ENCODE data around the gene C3orf33. TPM values are rescaled to one million over a fixed set of nuclear protein-coding genes. Genes with fewer than 3 reads are reported as not detected.
"Not testable (repeated sequence)": the region's sequence is repeated elsewhere in the genome, so short reads cannot be mapped to it uniquely, and the experiment has no call there.

The C3orf33 gene
- 1 to 10 TPM; 2.1 to 2.4 TPM for total RNA-seq
- total RNA-seq: 0.70 to 0.90 reads per million in 2 donors

GRCh38 chr3:155805802-155806618 is at the start of gene C3orf33:
C3orf33 (minus strand) TSS chr3:155806278; CDS start chr3:155806252, 26 bp downstream.
- Mint-ChIP-seq H3K4me3 (peak within 1 kb of the TSS; percentile 87), H3K27me3 (peaks cover 15% of the 10 kb centered on the region), H3K4me1 (peaks cover 24% of the 10 kb centered on the region), H3K27ac (peak within 1 kb of the TSS; percentile 45), H3K36me3 (ENCODE audit: low read depth) (peaks cover 12% of the 10 kb centered on the region)
- DNase-seq (peak; percentile 70 to 73 (median 73)), ATAC-seq (peak; percentile 97)
- H3K9me3 ChIP-seq (ENCODE audit: control insufficient read depth, low read length, poor library complexity, severe bottlenecking): no peaks in the 10 kb centered on the region

DNA sequence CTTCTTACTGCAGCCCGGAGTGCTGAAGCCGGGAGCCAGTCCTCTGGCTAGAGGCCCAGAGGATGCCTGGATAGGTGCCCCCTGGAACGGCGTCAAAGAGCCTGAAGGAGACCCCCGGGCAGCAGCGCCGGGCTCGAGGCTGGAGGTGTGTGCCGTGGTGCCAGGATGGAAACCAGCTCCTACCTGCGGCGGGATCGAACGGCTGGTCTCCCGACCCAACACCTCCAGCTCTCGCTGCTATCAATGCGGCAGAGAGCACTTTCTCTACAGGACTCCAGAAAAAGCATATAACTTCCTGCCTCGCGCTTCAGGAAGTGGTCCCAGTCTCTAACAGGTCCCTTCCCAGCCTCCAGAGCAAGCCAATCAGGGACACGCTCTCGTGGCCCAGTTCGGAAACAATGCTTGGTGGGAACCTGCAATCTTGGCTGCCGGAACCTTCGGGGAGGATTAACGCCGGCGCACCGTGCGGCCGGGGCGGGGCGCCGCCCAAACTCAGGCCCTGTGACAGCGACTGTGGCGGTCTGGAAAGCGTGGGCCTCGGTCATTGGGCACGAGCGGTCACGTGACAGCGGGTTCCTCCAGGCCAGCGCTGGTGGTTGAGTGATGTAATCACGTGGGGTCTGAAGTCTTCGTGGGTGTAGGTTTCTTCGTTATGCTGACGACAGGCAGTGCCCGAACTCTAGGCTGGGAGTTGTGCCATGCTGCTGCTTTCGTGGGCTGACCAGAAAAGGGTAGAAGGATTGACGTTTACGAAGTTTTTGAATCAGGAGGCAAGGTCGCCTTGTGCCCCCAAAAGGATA is 48.3 kb upstream of the C3orf33 start, which contains the start of gene SLC33A1:
Gene SLC33A1 (minus strand): TSS at position 287 of the 800 bp plus-strand sequence. CDS start 430 bp downstream, outside the sequence.
- DNase-seq: peak; percentile 96 to 98 (median 98)
- Mint-ChIP-seq H3K4me3 (peak within 1 kb of the TSS; percentile 95), H3K27ac (peak within 1 kb of the TSS; percentile 94), H3K36me3 (ENCODE audit: low read depth) (no peaks in the 10 kb centered on the region), H3K27me3 (no peaks in the 10 kb centered on the region), H3K4me1 (peaks cover 28% of the 10 kb centered on the region)
- ATAC-seq: peak; percentile 92
- no peaks in the 10 kb centered on the region for H3K9me3 ChIP-seq (ENCODE audit: control insufficient read depth, low read length, poor library complexity, severe bottlenecking)

DNA sequence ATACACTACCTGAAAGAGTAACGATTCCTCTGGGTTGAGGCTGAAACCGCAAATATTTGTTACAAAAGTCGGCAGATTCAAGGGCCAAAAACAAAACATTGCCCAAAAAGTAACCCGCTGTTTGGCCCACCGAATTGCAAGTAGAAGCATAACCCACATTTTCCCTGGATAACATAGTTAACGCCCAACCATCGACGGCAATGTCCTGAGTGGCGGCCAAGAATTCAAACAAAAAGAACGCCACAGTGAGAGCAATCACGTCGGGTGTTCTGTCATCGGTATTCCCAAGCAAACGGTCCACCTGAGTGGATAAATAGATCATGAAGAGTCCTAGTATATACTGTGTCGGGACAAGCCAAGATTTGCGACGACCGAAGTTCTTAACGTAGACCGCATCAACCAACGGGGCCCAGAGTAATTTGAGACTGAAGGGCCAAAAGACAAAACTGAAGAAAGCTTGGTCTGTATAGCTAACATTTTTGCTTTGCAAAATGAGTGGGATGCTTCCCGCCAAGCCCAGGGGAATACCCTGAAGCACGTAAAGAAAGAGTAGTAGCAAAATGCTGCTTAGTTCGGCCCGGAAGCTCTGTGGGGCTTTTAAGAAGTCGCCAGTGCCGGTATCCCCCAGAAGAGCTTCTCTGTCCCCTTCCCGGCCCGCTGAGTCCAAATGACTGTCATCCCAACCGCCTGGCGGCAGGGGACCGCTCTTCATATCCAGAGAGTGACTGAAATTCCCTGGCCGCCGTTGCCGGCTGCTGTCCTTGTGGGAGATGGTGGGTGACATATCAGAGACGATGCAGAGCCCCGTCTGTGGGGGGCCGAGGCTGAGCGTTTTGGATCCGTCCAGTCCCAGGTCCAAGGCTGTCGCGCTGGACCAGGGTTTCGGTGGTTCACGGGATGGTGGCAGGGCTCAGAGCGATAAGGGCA is 47.4 kb upstream of the C3orf33 start:
- H3K36me3 Mint-ChIP-seq (ENCODE audit: low read depth): no peaks in the 10 kb centered on the region

GRCh38 chr3:155852341-155852740 is 46.3 kb upstream of the C3orf33 start:
- Mint-ChIP-seq H3K27ac (peak overlapping the region; percentile 94), H3K4me1 (peaks cover 37% of the 10 kb centered on the region), H3K4me3 (peak overlapping the region; percentile 95), H3K27me3 (no peaks in the 10 kb centered on the region), H3K36me3 (ENCODE audit: low read depth) (peaks cover 3% of the 10 kb centered on the region)
- H3K9me3 ChIP-seq (ENCODE audit: control insufficient read depth, low read length, poor library complexity, severe bottlenecking): no peaks in the 10 kb centered on the region
- ATAC-seq: no peak
- no peak for DNase-seq

More for the DNA sequence above, 47.4 kb upstream of the C3orf33 start:
- DNase-seq (peak; percentile 7 to 28 (median 20)), ATAC-seq (no peak)
- no peaks in the 10 kb centered on the region for H3K9me3 ChIP-seq (ENCODE audit: control insufficient read depth, low read length, poor library complexity, severe bottlenecking)
- Mint-ChIP-seq H3K27me3 (no peaks in the 10 kb centered on the region), H3K4me1 (peaks cover 29% of the 10 kb centered on the region), H3K27ac (peak overlapping the region; percentile 94), H3K4me3 (peak overlapping the region; percentile 95)

DNA sequence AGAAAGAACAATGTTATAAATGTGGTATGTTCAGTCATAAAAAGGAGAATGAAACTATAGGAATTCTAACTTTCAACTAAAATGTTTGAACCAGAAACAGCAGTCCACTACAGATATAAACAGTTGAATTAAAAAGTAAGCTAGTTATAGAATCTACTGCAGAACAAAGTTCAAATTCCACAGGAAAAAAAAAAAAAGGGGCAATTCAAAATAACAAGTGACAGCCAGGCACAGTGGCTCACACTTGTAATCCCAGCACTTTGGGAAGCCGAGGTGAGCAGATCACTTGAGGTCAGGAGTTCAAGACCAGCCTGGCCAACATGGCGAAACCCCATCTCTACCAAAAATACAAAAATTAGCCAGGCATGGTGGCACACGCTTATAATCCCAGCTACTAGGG is 43.3 kb upstream of the C3orf33 start:
- peaks cover 47% of the 10 kb centered on the region for H3K4me1 Mint-ChIP-seq
- not testable (repeated sequence) for H3K27me3 Mint-ChIP-seq; DNase-seq; H3K9me3 ChIP-seq (ENCODE audit: control insufficient read depth, low read length, poor library complexity, severe bottlenecking); ATAC-seq; H3K36me3 Mint-ChIP-seq (ENCODE audit: low read depth); H3K27ac Mint-ChIP-seq
- peak overlapping the region; percentile 36 for H3K4me3 Mint-ChIP-seq

DNA sequence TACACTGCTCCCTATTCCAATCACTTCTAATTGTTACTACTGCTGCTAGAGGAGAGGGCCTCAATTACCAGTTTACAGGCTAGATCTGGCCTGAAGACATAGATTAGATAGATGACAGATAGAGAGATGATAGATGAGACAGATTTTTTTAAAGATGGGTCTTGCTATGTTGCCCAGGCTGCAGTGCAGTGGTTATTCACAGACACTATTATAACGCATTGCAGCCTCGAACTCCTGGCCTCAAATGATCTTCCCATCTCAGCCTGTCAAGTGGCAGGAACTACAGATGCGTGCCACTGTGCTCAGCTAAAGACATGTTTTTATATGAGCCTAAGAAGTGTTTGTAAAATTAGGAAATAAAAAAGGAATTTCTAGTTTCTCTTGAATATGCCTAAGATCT is 41.9 kb upstream of the C3orf33 start:
- Mint-ChIP-seq H3K36me3 (ENCODE audit: low read depth) (peaks cover 3% of the 10 kb centered on the region), H3K27ac (peak overlapping the region; percentile 89), H3K4me1 (peaks cover 48% of the 10 kb centered on the region), H3K4me3 (peak overlapping the region; percentile 45), H3K27me3 (no peaks in the 10 kb centered on the region)
- ATAC-seq: no peak
- no peaks in the 10 kb centered on the region for H3K9me3 ChIP-seq (ENCODE audit: control insufficient read depth, low read length, poor library complexity, severe bottlenecking)
- no peak for DNase-seq

DNA sequence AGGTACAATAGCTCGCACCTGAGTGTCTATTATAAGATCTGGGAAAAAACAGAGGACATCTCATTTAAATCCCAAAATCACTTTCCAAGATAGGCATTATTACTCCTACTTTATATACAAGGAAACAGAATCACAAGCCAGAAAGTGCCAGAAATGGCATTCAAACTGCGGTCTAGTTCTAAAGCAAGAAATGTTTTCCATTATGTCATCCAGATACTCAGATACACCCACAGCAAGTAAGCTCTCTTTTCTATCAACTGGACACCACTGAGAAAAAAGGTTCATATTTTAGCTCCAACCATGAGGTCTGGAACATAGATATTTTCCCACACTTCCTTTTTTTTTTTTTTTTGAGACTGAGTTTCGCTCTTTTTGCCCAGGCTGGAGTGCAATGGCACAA is 40.0 kb upstream of the C3orf33 start:
- H3K4me3 Mint-ChIP-seq: peak overlapping the region; percentile 36
- ATAC-seq (no peak), DNase-seq (no peak)
- H3K27ac Mint-ChIP-seq: no peak overlapping the region
- H3K9me3 ChIP-seq (ENCODE audit: control insufficient read depth, low read length, poor library complexity, severe bottlenecking): no peaks in the 10 kb centered on the region
- no peaks in the 10 kb centered on the region for H3K27me3 Mint-ChIP-seq
- H3K36me3 Mint-ChIP-seq (ENCODE audit: low read depth): peaks cover 3% of the 10 kb centered on the region
- H3K4me1 Mint-ChIP-seq: peaks cover 34% of the 10 kb centered on the region

GRCh38 chr3:155843569-155843968 is 37.5 kb upstream of the C3orf33 start:
- Mint-ChIP-seq H3K27me3 (no peaks in the 10 kb centered on the region), H3K27ac (no peak overlapping the region), H3K4me3 (no peak overlapping the region), H3K4me1 (peaks cover 29% of the 10 kb centered on the region), H3K36me3 (ENCODE audit: low read depth) (peaks cover 5% of the 10 kb centered on the region)
- ATAC-seq (no peak), DNase-seq (no peak)
- no peaks in the 10 kb centered on the region for H3K9me3 ChIP-seq (ENCODE audit: control insufficient read depth, low read length, poor library complexity, severe bottlenecking)

DNA sequence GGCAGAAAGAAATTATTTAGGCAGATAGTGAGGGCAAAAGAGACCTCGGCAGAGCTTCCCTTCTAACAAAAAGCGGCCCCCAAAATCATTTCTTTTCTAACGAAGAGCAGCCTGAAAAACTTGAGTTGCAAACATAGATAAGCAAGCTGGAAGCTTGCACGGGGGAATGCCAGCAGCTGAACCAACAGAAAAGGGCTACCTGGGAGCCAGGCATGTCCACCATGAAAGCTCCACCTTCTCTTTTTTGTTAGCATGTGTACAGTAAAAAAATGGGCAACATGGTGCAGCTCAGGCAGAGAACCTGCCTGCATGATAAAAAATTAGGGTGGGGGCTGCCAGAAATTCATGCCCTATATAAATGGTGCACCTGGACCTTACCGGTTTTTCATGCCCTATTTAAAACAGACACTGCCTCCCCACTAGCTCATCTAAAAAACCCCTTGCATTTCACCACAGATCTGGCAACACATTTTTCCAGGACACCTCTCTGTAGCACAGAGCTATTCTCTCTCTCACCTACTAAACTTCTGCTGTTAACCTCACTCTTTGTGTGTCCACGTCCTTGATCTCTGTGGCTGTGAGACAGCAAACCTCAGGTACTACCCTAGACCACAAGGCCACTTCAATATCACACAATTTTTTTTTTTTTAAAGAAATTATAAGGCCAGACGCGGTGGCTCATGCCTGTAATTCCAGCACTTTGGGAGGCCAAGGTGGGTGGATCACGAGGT is 29.4 kb upstream of the C3orf33 start:
- no peaks in the 10 kb centered on the region for H3K27me3 Mint-ChIP-seq
- H3K36me3 Mint-ChIP-seq (ENCODE audit: low read depth): no peaks in the 10 kb centered on the region

GRCh38 chr3:155828490-155829098 is 22.5 kb upstream of the C3orf33 start:
- DNase-seq; ATAC-seq; H3K4me1 Mint-ChIP-seq; H3K4me3 Mint-ChIP-seq; H3K9me3 ChIP-seq (ENCODE audit: control insufficient read depth, low read length, poor library complexity, severe bottlenecking); H3K27me3 Mint-ChIP-seq; H3K27ac Mint-ChIP-seq; H3K36me3 Mint-ChIP-seq (ENCODE audit: low read depth): not testable (repeated sequence)

More for the DNA sequence above, 29.4 kb upstream of the C3orf33 start:
- DNase-seq (no peak), ATAC-seq (no peak)
- H3K9me3 ChIP-seq (ENCODE audit: control insufficient read depth, low read length, poor library complexity, severe bottlenecking): no peaks in the 10 kb centered on the region
- Mint-ChIP-seq H3K27ac (no peak overlapping the region), H3K4me1 (peaks cover 4% of the 10 kb centered on the region), H3K4me3 (no peak overlapping the region)

DNA sequence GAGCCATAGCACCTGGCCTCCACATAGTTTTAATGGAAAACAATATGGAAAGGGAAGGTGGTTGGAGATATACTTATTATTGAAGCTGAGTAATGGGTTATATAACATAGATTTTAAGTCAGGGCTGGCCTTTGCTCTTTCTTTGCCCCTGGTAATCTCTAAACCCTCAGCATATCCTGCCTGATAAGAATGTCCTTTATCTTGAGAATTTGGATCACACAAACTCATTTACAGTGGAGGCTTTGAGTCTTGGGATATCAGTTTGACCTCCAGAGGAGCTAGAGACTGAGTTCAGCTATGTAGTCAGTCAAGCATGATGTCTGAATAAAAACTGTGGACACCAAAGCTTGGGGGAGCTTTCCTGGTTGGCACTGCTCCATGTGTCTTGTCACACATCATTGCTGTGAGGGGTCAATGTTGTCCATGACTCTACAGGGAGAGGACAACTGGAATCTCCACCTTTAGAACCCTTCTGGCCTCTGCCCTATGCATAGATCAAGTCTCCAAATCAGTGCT is 9.0 kb upstream of the C3orf33 start:
- Mint-ChIP-seq H3K27me3 (peaks cover 14% of the 10 kb centered on the region), H3K36me3 (ENCODE audit: low read depth) (peaks cover 8% of the 10 kb centered on the region), H3K4me3 (no peak overlapping the region), H3K27ac (no peak overlapping the region), H3K4me1 (peaks cover 5% of the 10 kb centered on the region)
- no peak for ATAC-seq
- H3K9me3 ChIP-seq (ENCODE audit: control insufficient read depth, low read length, poor library complexity, severe bottlenecking): no peaks in the 10 kb centered on the region
- no peak for DNase-seq

All from T-helper 17 cell (primary cell).